HCT116 (cell line): Measurements from ENCODE around the gene GRIN2B. TPM values are rescaled to one million over a fixed set of nuclear protein-coding genes. Genes with fewer than 3 reads are reported as not detected.

ENCODE experiments used
- ATAC-seq: fragments of 200-7000 bp; cut with Tn5 transposase; 2 replicates; pipeline ENCODE4 v1.9.1; 2020; ENCODE audit warnings: mild to moderate bottlenecking, moderate library complexity
- BruUV-seq: library from RNA; stranded (reverse); fragments of 400-500 nt; replicated peaks from 2 replicates; lab custom pipeline; 2021; lab: Mats Ljungman, UMichigan
- CTCF ChIA-PET: fragments of 300-600 bp; sonication (Branson Sonifier 250); formaldehyde crosslinking; loops from one replicate; lab custom pipeline; 2021; ENCODE audit warnings: antibody characterized with exemption; lab: Charles Lee
- POLR2A ChIA-PET: fragments of 300-600, 350-600 bp; sonication (Branson Sonifier 250); formaldehyde crosslinking; loops from one replicate; lab custom pipeline; 2021; ENCODE audit warnings: antibody characterized with exemption; lab: Charles Lee
- RAD21 ChIA-PET, 2 experiments: fragments of 300-600 bp; sonication (Branson Sonifier 250); formaldehyde crosslinking; loops; one replicate each; lab custom pipeline; 2023; ENCODE audit warnings: low total read pairs in 2 of 2; ENCODE audit not compliant: uncharacterized antibody in 2 of 2, unreplicated experiment in 2 of 2, low non-redundant PET in 1 of 2; lab: Charles Lee
- DNase-seq: peaks from one replicate; pipeline ENCODE4 v3.0.0-alpha.2; 2010; ENCODE audit warnings: low read depth, low spot score
- H2AFZ ChIP-seq: fragments of 200-600 bp; shearing (Covaris generic), sonication (generic); 2 replicates; pipeline ENCODE4 v1.6.1; 2017; ENCODE audit warnings: low read depth, mixed run types, mixed read lengths, antibody characterized with exemption, low read length; ENCODE audit not compliant: poor library complexity, severe bottlenecking
- H3K27ac ChIP-seq: 2 replicates; pipeline ENCODE4 v1.5.1; 2012; ENCODE audit warnings: low read depth, low read length
- H3K27me3 ChIP-seq: fragments of 200-600 bp; sonication (generic); 2 replicates; pipeline ENCODE4 v1.6.1; 2016; ENCODE audit warnings: mixed run types, low read length, mixed read lengths; ENCODE audit not compliant: insufficient read depth
- H3K36me3 ChIP-seq, 2 experiments: fragments of 200-500 bp in 1 of 2; fragments of 200-600 bp in 1 of 2; sonication (Bioruptor generic) in 1 of 2; sonication (generic) in 1 of 2; 2 replicates each; pipeline versions ENCODE4 v1.5.1 to v1.6.1; 2014 to 2016; ENCODE audit warnings: low read length in 2 of 2, inconsistent platforms in 1 of 2, mixed read lengths in 1 of 2, mixed run types in 1 of 2; ENCODE audit not compliant: insufficient read depth in 2 of 2, control insufficient read depth in 1 of 2
- H3K4me1 ChIP-seq, 2 experiments: fragments of 200-600 bp in 1 of 2; sonication (generic) in 1 of 2; 2 replicates each; pipeline versions ENCODE4 v1.5.1 to v1.6.1; 2012 to 2017; ENCODE audit warnings: low read length in 2 of 2, inconsistent platforms in 1 of 2, mild to moderate bottlenecking in 1 of 2, mixed read lengths in 1 of 2, mixed run types in 1 of 2, moderate library complexity in 1 of 2; ENCODE audit not compliant: insufficient read depth in 2 of 2, control insufficient read depth in 1 of 2
- H3K4me2 ChIP-seq: fragments of 200-600 bp; sonication (generic); 2 replicates; pipeline ENCODE4 v1.6.1; 2017; ENCODE audit warnings: mixed run types, low read length, mixed read lengths
- H3K4me3 ChIP-seq, 2 experiments: fragments of 200-600 bp in 1 of 2; sonication (generic) in 1 of 2; replicated peaks in 1 of 2; 2 replicates each; pipeline ENCODE4 v1.5.1; 2011 to 2016; ENCODE audit warnings: low read length in 2 of 2, control low read depth in 1 of 2, low read depth in 1 of 2, mild to moderate bottlenecking in 1 of 2, mixed read lengths in 1 of 2, mixed run types in 1 of 2
- H3K79me2 ChIP-seq: fragments of 200-600 bp; sonication (generic); 2 replicates; pipeline ENCODE4 v1.6.1; 2017; ENCODE audit warnings: mild to moderate bottlenecking, mixed run types, low read length, moderate library complexity, mixed read lengths; ENCODE audit not compliant: insufficient read depth
- H3K9ac ChIP-seq: fragments of 200-600 bp; sonication (generic); 2 replicates; pipeline ENCODE4 v1.6.1; 2016; ENCODE audit warnings: low read length, mixed read lengths
- H3K9me2 ChIP-seq: fragments of 200-600 bp; sonication (generic), shearing (Covaris generic); 2 replicates; pipeline ENCODE4 v1.6.1; 2017; ENCODE audit warnings: mixed run types, mild to moderate bottlenecking, moderate library complexity; ENCODE audit not compliant: insufficient read depth
- H3K9me3 ChIP-seq, 2 experiments: fragments of 200-500 bp in 1 of 2; fragments of 200-600 bp in 1 of 2; sonication (Bioruptor generic) in 1 of 2; sonication (generic) in 1 of 2; 2 replicates each; pipeline ENCODE4 v1.6.1; 2014 to 2017; ENCODE audit warnings: low read length in 2 of 2, mixed read lengths in 2 of 2, inconsistent platforms in 1 of 2, low read depth in 1 of 2, mild to moderate bottlenecking in 1 of 2, mixed run types in 1 of 2, moderate library complexity in 1 of 2; ENCODE audit not compliant: control insufficient read depth in 1 of 2, insufficient read depth in 1 of 2
- H4K20me1 ChIP-seq: fragments of 200-600 bp; sonication (generic), shearing (Covaris generic); 2 replicates; pipeline ENCODE4 v1.6.1; 2017; ENCODE audit warnings: mixed run types, mild to moderate bottlenecking, moderate library complexity; ENCODE audit not compliant: insufficient read depth
- CEBPB ChIP-seq: IDR thresholded peaks from 2 replicates; pipeline ENCODE4 v1.6.1; 2012; ENCODE audit warnings: low read depth
- EGR1 ChIP-seq: IDR thresholded peaks from 2 replicates; pipeline ENCODE4 v1.6.1; 2012; ENCODE audit warnings: low read depth
- EZH2 ChIP-seq: fragments of 200-600 bp; sonication (generic); IDR thresholded peaks from 2 replicates; pipeline ENCODE4 v1.6.1; 2017; ENCODE audit warnings: antibody characterized with exemption, mixed run types
- FOSL1 ChIP-seq: IDR thresholded peaks from 2 replicates; pipeline ENCODE4 v1.6.1; 2012; ENCODE audit warnings: low read depth
- SIN3A ChIP-seq: IDR thresholded peaks from 2 replicates; pipeline ENCODE4 v1.6.1; 2012; ENCODE audit warnings: low read depth
- SP1 ChIP-seq: IDR thresholded peaks from 2 replicates; pipeline ENCODE4 v1.6.1; 2012; ENCODE audit warnings: low read depth
- TCF7L2 ChIP-seq: IDR thresholded peaks from 2 replicates; pipeline ENCODE4 v1.7.0; 2011; ENCODE audit warnings: borderline replicate concordance, inconsistent platforms; ENCODE audit not compliant: insufficient read depth, insufficient read length; ENCODE audit errors: extremely low read depth
- YY1 ChIP-seq: IDR thresholded peaks from 2 replicates; pipeline ENCODE4 v1.6.1; 2011; ENCODE audit warnings: low read length, low read depth, moderate library complexity, mild to moderate bottlenecking; ENCODE audit not compliant: insufficient replicate concordance; ENCODE audit errors: extremely low read depth
- ZNF274 ChIP-seq: fragments of 200-500 bp; sonication (Bioruptor generic); IDR thresholded peaks from 2 replicates; pipeline ENCODE4 v1.6.1; 2014; ENCODE audit warnings: mild to moderate bottlenecking, low read depth, low read length, inconsistent platforms
- intact Hi-C: fragments of 100-400 bp; cut with micrococcal nuclease; formaldehyde crosslinking; loops from 2 replicates; pipeline ENCODE4 v1.10.0; 2022
- total RNA-seq: library from RNA; stranded (reverse); gene quantifications from one replicate; pipeline ENCODE4 v1.2.1, GENCODE V29; 2021; ENCODE audit not compliant: unreplicated experiment
- TF ChIP-seq, protein P1 (sequence below): IDR thresholded peaks from 2 replicates; pipeline ENCODE4 v1.6.1; 2012; ENCODE audit warnings: low read depth
- TF ChIP-seq, protein P2 (sequence below): IDR thresholded peaks from 2 replicates; pipeline ENCODE4 v1.6.1; 2012
- TF ChIP-seq, protein P3 (sequence below), 3 experiments: fragments of 200-600 bp in 1 of 3; sonication (generic) in 1 of 3; IDR thresholded peaks in 2 of 3; conservative IDR thresholded peaks in 1 of 3; 2 replicates each; pipeline ENCODE4 v1.5.1; 2012 to 2017; ENCODE audit warnings: low read depth in 2 of 3, low read length in 2 of 3, antibody characterized with exemption in 1 of 3, borderline replicate concordance in 1 of 3, control low read depth in 1 of 3, mild to moderate bottlenecking in 1 of 3, mixed read lengths in 1 of 3, mixed run types in 1 of 3, moderate library complexity in 1 of 3; ENCODE audit not compliant: insufficient read depth in 1 of 3
- TF ChIP-seq, protein P4 (sequence below): IDR thresholded peaks from 2 replicates; pipeline ENCODE4 v1.6.1; 2012
- TF ChIP-seq, protein P5 (sequence below): IDR thresholded peaks from 2 replicates; pipeline ENCODE4 v1.6.1; 2011; ENCODE audit warnings: mild to moderate bottlenecking, low read length, moderate library complexity; ENCODE audit not compliant: insufficient replicate concordance; ENCODE audit errors: extremely low read depth

Gene GRIN2B
- total RNA-seq, 1 experiment from 2014 or later: 14.2 TPM

DNA sequence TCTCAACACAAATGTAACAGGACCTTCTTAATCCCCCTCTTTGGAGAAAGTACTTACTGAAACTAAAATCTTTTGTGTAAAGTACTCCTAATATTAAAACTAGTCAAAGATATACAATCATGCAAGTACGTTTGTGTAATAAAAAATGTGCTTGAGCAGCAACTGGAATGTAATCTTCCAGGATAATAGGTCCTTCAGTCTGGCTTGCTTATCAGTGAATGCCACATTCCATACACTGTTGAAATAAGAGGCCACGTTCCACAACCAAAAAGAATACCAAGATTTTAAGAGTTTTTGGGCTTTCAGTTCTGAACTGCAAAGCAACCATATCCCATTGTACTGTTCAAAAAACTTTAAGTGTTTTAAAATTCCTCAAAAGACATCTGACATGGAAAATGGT is 26.2 kb upstream of the GRIN2B start:
- Histone ChIP-seq H3K27ac (no peak overlapping the region), H3K36me3 (no peaks in the 10 kb centered on the region), H3K4me3 (no peak overlapping the region), H3K27me3 (no peaks in the 10 kb centered on the region), H3K9ac (no peak overlapping the region), H3K9me3 (no peaks in the 10 kb centered on the region), H4K20me1 (no peaks in the 10 kb centered on the region), H3K9me2 (no peaks in the 10 kb centered on the region)
- ChIA-PET POLR2A (no interaction called here), CTCF (no interaction called here), RAD21 (no interaction called here)
- intact Hi-C loops: no loop called here
- DNase-seq: no peak
- BruUV-seq: no TSS peak
- TF ChIP-seq, protein P1, sequence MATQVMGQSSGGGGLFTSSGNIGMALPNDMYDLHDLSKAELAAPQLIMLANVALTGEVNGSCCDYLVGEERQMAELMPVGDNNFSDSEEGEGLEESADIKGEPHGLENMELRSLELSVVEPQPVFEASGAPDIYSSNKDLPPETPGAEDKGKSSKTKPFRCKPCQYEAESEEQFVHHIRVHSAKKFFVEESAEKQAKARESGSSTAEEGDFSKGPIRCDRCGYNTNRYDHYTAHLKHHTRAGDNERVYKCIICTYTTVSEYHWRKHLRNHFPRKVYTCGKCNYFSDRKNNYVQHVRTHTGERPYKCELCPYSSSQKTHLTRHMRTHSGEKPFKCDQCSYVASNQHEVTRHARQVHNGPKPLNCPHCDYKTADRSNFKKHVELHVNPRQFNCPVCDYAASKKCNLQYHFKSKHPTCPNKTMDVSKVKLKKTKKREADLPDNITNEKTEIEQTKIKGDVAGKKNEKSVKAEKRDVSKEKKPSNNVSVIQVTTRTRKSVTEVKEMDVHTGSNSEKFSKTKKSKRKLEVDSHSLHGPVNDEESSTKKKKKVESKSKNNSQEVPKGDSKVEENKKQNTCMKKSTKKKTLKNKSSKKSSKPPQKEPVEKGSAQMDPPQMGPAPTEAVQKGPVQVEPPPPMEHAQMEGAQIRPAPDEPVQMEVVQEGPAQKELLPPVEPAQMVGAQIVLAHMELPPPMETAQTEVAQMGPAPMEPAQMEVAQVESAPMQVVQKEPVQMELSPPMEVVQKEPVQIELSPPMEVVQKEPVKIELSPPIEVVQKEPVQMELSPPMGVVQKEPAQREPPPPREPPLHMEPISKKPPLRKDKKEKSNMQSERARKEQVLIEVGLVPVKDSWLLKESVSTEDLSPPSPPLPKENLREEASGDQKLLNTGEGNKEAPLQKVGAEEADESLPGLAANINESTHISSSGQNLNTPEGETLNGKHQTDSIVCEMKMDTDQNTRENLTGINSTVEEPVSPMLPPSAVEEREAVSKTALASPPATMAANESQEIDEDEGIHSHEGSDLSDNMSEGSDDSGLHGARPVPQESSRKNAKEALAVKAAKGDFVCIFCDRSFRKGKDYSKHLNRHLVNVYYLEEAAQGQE: no peak
- TF ChIP-seq, protein P2, sequence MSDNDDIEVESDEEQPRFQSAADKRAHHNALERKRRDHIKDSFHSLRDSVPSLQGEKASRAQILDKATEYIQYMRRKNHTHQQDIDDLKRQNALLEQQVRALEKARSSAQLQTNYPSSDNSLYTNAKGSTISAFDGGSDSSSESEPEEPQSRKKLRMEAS: no peak
- TF ChIP-seq, protein P3, sequence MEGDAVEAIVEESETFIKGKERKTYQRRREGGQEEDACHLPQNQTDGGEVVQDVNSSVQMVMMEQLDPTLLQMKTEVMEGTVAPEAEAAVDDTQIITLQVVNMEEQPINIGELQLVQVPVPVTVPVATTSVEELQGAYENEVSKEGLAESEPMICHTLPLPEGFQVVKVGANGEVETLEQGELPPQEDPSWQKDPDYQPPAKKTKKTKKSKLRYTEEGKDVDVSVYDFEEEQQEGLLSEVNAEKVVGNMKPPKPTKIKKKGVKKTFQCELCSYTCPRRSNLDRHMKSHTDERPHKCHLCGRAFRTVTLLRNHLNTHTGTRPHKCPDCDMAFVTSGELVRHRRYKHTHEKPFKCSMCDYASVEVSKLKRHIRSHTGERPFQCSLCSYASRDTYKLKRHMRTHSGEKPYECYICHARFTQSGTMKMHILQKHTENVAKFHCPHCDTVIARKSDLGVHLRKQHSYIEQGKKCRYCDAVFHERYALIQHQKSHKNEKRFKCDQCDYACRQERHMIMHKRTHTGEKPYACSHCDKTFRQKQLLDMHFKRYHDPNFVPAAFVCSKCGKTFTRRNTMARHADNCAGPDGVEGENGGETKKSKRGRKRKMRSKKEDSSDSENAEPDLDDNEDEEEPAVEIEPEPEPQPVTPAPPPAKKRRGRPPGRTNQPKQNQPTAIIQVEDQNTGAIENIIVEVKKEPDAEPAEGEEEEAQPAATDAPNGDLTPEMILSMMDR (IDR thresholded peaks at IDR 0.05 in 2 of 3, conservative IDR thresholded peaks at IDR 0.05 in 1 of 3; ENCODE audit: borderline replicate concordance in 1 of 3, insufficient read depth in 1 of 3, low read depth in 2 of 3, low read length in 2 of 3): no peak
- TF ChIP-seq TCF7L2: no peak
- no peak for TF ChIP-seq ZNF274
- TF ChIP-seq YY1: no peak
- TF ChIP-seq SP1: no peak
- TF ChIP-seq, protein P4, sequence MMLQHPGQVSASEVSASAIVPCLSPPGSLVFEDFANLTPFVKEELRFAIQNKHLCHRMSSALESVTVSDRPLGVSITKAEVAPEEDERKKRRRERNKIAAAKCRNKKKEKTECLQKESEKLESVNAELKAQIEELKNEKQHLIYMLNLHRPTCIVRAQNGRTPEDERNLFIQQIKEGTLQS: no peak
- TF ChIP-seq, protein P5, sequence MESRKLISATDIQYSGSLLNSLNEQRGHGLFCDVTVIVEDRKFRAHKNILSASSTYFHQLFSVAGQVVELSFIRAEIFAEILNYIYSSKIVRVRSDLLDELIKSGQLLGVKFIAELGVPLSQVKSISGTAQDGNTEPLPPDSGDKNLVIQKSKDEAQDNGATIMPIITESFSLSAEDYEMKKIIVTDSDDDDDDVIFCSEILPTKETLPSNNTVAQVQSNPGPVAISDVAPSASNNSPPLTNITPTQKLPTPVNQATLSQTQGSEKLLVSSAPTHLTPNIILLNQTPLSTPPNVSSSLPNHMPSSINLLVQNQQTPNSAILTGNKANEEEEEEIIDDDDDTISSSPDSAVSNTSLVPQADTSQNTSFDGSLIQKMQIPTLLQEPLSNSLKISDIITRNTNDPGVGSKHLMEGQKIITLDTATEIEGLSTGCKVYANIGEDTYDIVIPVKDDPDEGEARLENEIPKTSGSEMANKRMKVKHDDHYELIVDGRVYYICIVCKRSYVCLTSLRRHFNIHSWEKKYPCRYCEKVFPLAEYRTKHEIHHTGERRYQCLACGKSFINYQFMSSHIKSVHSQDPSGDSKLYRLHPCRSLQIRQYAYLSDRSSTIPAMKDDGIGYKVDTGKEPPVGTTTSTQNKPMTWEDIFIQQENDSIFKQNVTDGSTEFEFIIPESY: no peak
- no peak for TF ChIP-seq EGR1
- TF ChIP-seq CEBPB: no peak
- TF ChIP-seq EZH2: no peak
- TF ChIP-seq SIN3A: no peak
- no peak for TF ChIP-seq FOSL1
- TF ChIP-seq, all 23 proteins: peak for 0
- H3K4me1 ChIP-seq: no peaks in the 10 kb centered on the region
- no peak overlapping the region for H3K4me2 ChIP-seq
- ATAC-seq: no peak
- H2AFZ ChIP-seq: no peak overlapping the region
- H3K79me2 ChIP-seq: no peaks in the 10 kb centered on the region
